DMS114 treated with DMSO at 0.1 percent for 48 hours (cell line): ENCODE results near the gene GZMM.

Experiments used
- DNase-seq: peaks from one replicate; lab custom pipeline; 2025; ENCODE audit not compliant: unreplicated experiment; lab: John Stamatoyannopoulos, UW

The GZMM gene

DNA sequence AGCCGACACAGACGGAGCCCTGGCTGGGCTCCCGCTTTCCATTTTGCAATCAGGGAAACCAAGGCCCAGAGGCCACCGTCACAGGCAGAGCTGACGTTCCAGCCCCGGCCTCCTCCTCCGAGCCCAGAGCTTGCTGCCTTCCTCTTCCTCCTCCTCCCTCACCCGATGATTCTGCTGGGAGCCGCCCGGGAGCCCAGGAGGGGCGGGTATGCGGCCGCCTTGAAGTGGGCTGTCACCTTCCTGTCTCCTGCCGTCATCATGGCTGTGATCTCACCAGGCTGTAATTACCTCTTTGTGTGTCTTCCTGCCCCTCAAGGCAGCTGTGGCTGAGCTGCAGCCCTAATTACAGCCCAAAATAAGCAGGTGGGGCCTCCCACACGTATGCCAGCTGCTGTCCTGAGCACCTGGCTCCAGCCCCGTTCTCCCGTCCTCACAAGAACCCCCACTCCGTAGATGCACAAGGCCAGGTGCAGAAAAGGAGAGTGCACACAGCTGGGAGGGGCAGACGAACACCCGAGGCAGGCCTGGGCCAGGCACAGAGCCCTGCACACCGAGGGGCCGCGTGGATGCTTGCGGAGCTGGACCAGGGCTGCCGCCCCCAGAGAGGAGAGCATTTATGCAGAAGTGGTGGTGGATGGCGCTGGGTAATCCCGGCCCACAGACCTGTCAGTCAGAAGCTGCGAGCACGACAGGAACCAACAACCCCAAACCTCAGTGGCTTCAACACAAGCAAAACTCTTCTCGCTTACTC is 32.6 kb upstream of the GZMM start:
- no peak for DNase-seq

DNA sequence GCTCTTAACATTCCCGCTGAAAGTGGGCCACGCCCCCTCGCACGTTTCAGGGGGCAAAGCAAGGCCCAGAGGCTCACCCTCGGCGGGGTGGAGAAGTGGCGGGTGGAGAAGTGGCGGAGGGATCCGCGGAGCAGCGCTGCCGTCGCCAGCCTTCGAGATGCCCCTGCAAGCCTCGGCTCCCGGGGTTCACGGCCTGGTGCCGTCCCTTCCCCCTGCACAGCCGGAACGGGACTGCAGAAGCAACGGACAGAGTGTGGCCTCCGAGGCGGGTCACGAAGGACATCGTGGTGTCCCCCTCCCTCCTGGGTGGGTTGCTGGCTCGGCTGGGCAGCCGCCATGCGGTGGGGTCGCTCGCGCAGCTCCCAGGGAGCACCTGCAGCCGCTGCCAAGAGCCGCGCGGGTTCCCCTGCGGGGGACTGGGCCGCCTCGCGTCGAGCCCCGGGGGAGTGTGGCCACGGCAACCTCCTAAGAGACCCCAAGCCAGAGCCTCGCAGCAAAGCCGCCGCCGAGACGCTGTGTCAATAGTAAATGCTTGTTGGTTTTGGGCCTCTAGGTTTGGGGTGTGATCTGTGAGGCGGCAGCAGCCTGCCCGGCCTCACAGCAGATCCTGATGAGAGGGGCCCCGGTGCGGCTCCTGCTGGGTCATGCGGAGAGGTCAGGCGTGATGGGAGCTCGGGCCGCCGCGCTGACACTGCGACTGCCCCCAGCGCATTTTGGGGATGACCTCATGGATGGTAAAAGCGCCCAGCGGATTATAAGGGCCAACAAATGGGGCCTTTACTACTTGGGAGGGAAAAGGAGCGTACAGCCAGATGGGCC is 31.1 kb upstream of the GZMM start:
- no peak for DNase-seq

- no peak for DNase-seq
Observed at GRCh38 chr19:513368-514165, 30.3 kb upstream of the GZMM start.

GRCh38 chr19:514166-514663 is 29.6 kb upstream of the GZMM start:
- no peak for DNase-seq

- no peak for DNase-seq
Observed at GRCh38 chr19:517721-518597, 25.9 kb upstream of the GZMM start.

- DNase-seq: no peak
Observed at GRCh38 chr19:518598-519231, 25.1 kb upstream of the GZMM start.

- no peak for DNase-seq
Observed at GRCh38 chr19:519449-519865, 24.4 kb upstream of the GZMM start.

- DNase-seq: no peak
Observed at GRCh38 chr19:522726-523125, 21.1 kb upstream of the GZMM start.

DNA sequence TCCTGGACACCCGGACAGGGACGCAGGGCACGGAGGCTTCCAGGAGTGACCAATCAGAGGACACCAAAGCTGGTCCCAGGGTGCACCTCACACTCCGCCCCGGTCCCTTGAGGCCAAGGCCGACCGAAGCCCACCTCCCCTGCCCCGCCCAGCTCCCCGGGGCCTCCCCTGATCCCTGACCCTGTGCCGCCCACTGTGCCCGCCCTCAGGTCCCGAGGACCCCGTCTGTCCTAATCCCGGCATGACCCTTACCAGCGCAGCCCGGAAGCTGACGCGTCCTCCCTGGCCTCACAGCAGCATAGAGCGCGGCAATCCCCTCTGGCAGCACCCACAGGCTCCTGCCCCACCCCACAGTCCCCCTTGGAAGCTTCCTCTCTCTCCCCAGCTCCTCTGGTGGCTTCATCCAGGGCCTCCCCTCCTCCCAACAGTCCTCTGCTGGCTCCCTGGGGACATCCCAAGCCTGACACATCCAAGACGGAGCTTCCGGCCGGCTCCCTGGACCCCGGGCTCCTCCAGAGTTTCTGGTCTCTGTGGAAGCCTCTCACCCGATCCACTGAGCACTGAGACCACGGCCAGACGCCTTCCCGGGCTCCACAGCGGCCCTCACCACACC is 19.7 kb upstream of the GZMM start:
- peak; percentile 10 for DNase-seq

- no peak for DNase-seq
Observed at GRCh38 chr19:525029-525428, 18.8 kb upstream of the GZMM start.

DNA sequence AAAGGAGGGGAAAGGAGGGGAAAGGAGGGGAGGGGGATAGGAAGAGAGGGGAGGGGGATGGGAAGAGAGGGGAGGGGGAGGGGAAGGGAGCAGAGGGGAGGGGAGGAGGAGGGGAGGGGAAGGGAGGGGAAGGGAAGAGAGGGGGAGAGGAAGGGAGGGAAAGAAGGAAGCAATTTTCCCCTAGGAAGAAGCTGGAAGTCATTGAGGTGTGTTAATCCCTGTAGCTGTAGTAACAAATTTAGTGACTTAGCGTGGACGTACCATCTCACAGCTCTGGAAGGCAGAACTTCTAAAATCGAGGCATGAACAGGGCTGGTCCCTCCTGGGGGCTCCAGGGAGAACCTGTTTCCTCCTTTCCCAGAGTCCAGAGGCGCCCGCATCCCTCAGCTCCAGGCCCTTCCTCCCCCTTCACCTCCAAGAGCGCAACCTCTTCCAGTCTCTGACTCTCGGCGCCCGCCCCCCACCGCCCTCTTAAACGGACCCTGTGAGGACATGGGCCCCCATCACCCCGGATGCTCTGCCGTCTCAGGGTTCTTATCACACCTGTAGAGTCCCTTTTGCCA is 17.9 kb upstream of the GZMM start:
- no peak for DNase-seq

DNA sequence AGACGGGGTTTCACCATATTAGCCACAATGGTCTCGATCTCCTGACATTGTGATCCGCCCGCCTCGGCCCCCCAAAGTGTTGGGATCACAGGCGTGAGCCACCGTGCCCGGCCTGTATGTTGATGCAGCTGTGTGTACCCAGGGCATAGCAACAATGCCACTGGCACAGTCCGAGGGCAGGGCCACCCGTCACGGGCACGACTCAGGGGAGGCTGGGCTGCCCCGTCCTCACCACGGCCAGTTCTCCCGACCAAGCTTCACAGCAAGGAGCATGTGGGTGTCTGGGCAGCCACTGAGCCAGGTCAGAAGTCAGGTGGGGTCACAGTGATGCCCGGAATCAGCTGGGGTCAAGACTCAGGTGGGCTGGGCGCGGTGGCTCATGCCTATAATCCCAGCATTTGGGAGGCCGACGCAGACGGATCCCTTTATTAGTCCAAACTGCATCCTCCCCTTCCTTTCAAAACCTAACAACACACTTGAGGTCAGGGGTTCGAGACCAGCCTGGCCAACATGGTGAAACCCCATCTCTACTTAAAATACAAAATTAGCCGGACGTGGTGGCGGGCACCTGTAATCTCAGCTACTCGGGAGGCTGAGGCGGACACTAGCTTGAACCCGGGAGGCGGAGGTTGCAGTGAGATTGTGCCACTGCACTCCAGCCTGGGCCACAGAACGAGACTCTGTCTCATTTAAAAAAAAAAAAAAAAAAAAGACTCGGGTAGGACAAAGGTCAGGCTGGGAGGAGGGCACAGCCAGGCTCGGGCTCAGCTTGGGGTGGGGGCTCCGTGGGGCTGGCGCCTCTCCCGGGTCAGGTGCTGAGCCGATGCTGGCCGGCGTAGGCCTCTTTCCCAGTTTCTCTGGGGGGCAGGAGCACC is 13.5 kb upstream of the GZMM start:
- no peak for DNase-seq

- peak; percentile 25 for DNase-seq
Observed at GRCh38 chr19:531009-531752, 12.7 kb upstream of the GZMM start.

DNA sequence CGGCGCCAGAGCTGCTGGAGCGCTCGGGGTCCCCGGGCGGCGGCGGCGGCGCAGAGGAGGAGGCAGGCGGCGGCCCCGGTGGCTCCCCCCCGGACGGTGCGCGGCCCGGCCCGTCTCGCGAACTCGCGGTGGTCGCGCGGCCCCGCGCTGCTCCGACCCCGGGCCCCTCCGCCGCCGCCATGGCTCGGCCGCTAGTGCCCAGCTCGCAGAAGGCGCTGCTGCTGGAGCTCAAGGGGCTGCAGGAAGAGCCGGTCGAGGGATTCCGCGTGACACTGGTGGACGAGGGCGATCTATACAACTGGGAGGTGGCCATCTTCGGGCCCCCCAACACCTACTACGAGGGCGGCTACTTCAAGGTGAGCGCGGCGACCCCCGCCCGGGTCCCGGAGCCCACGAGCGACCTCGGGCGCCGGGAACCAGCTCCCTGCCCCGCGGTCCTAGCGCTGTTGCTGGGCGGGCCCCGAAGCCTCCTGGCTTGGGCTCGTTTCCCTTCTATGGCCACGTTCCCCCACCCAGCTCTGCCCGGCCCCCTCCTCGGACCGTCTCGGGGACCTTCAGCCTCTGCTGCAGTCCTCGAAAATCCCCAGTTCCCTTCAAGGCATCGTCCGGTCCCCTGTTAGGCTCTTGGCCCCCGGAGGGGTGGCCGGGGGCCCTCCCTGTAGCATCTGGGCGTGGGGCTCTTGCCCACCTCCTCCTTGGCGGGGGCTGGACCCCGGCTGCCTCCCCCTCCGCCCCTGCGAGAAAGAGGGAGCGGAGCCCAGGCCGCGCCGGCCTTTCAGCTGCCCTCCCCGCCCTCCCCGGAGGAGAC is 11.9 kb upstream of the GZMM start, which contains the start of gene CDC34:
TSS of gene CDC34 (plus strand) at position 8 of the 808 bp plus-strand sequence. CDS start at position 180, 172 bp downstream.
- DNase-seq: no peak

GRCh38 chr19:532561-533363 is 11.1 kb upstream of the GZMM start:
- peak; percentile 16 for DNase-seq
